A549 (cell line): ENCODE results near the gene DRC3. TPM values are rescaled to one million over a fixed set of nuclear protein-coding genes. Genes with fewer than 3 reads are reported as not detected.

Source experiments
- ATAC-seq, 2 experiments: fragments of 200-7000 bp in 1 of 2; fragments of >200 bp in 1 of 2; cut with Nextera tagmentation in 1 of 2; cut with Tn5 transposase in 1 of 2; 3 replicates each; pipeline versions ENCODE4 v1.8.0 to v1.9.1; 2018 to 2020; ENCODE audit warnings: mild to moderate bottlenecking in 1 of 2, moderate library complexity in 1 of 2
- CTCF ChIA-PET: fragments of 300-600 bp; sonication (Branson Sonifier 250); formaldehyde crosslinking; extraction: SDS; loops from one replicate; lab custom pipeline; 2021; ENCODE audit warnings: antibody characterized with exemption, inconsistent platforms; lab: Yijun Ruan, JAX
- POLR2A ChIA-PET: fragments of 350-600 bp; formaldehyde crosslinking; extraction: SDS; loops from one replicate; lab custom pipeline; 2021; ENCODE audit warnings: antibody characterized with exemption, inconsistent platforms; lab: Yijun Ruan, JAX
- DNase-seq, 2 experiments: peaks; one replicate each; pipeline versions ENCODE4 v3.0.0 to v3.0.0-alpha.2; 2011 to 2016; ENCODE audit warnings: low read depth in 1 of 2, low spot score in 1 of 2
- FAIRE-seq: peaks from 2 replicates; lab custom pipeline; 2011; peaks lifted over from hg19 to GRCh38; lab: Jason Lieb, UNC
- H3K27ac ChIP-seq, 2 experiments: fragments of >200 bp; sonication (Bioruptor Twin); formaldehyde crosslinking; 3 replicates each; pipeline ENCODE4 v1.5.1; 2016 to 2017
- H3K4me1 ChIP-seq: fragments of >200 bp; sonication (Bioruptor Twin); formaldehyde crosslinking; 3 replicates; pipeline ENCODE4 v1.6.1; 2016
- H3K4me2 ChIP-seq: fragments of >200 bp; sonication (Bioruptor Twin); formaldehyde crosslinking; 3 replicates; pipeline ENCODE4 v1.6.1; 2016
- H3K4me3 ChIP-seq: fragments of >200 bp; sonication (Bioruptor Twin); formaldehyde crosslinking; 3 replicates; pipeline ENCODE4 v1.5.1; 2016
- H3K9me3 ChIP-seq: fragments of >200 bp; sonication (Bioruptor Twin); formaldehyde crosslinking; 3 replicates; pipeline ENCODE4 v1.6.1; 2016
- ATOH8 ChIP-seq: fragments of 250-450 bp; sonication (Bioruptor Pico); IDR thresholded peaks from 2 replicates; pipeline ENCODE4 v1.5.0; 2020; ENCODE audit warnings: low read depth, mild to moderate bottlenecking, moderate library complexity
- BHLHE40 ChIP-seq: IDR thresholded peaks from 2 replicates; pipeline ENCODE4 v1.6.1; 2012; ENCODE audit warnings: low read depth, low read length, inconsistent platforms
- CHD2 ChIP-seq: fragments of 150-350 bp; IDR thresholded peaks from 2 replicates; pipeline ENCODE4 v1.6.1; 2014; ENCODE audit warnings: low read length; ENCODE audit not compliant: partially characterized antibody
- EP300 ChIP-seq, 2 experiments: fragments of >200 bp; sonication (Bioruptor Twin); formaldehyde crosslinking; IDR thresholded peaks; 2 replicates in 1 of 2; 3 replicates in 1 of 2; pipeline ENCODE4 v1.6.1; 2016 to 2017
- FOSL2 ChIP-seq, 2 experiments: fragments of 450-650 bp in 1 of 2; fragments of >200 bp in 1 of 2; sonication (Bioruptor Twin) in 1 of 2; formaldehyde crosslinking; IDR thresholded peaks; 2 replicates each; pipeline versions ENCODE4 v1.5.0 to v1.6.1; 2016 to 2020; ENCODE audit warnings: mild to moderate bottlenecking in 1 of 2, moderate library complexity in 1 of 2
- GATA3 ChIP-seq: IDR thresholded peaks from 2 replicates; pipeline ENCODE4 v1.6.1; 2012; ENCODE audit warnings: borderline replicate concordance
- HOXA7 ChIP-seq: fragments of 250-450 bp; sonication (Bioruptor Pico); IDR thresholded peaks from 2 replicates; pipeline ENCODE4 v1.5.0; 2020; ENCODE audit warnings: mild to moderate bottlenecking, moderate library complexity
- HOXB13 ChIP-seq: fragments of 250-450 bp; sonication (Bioruptor Pico); IDR thresholded peaks from 2 replicates; pipeline ENCODE4 v1.5.0; 2020; ENCODE audit warnings: low read depth, mild to moderate bottlenecking, moderate library complexity
- KDM1A ChIP-seq: fragments of 200-600 bp; sonication (generic); IDR thresholded peaks from 2 replicates; pipeline ENCODE4 v1.6.1; 2016; ENCODE audit warnings: low read depth, mild to moderate bottlenecking
- MAFK ChIP-seq: fragments of 450-650 bp; IDR thresholded peaks from 2 replicates; pipeline ENCODE4 v1.6.1; 2014; ENCODE audit not compliant: partially characterized antibody
- PHF8 ChIP-seq: fragments of 200-600 bp; sonication (generic); IDR thresholded peaks from 2 replicates; pipeline ENCODE4 v1.6.1; 2016; ENCODE audit warnings: low read depth, mild to moderate bottlenecking, antibody characterized with exemption, moderate library complexity, borderline replicate concordance
- POLR2AphosphoS2 ChIP-seq: conservative IDR thresholded peaks from 2 replicates; pipeline ENCODE4 v1.6.1; 2012; ENCODE audit warnings: low read length, improper control_type of control experiment, inconsistent platforms
- REST ChIP-seq: fragments of 200-600 bp; sonication (generic); IDR thresholded peaks from 2 replicates; pipeline ENCODE4 v1.6.1; 2016; ENCODE audit warnings: antibody characterized with exemption, mild to moderate bottlenecking, moderate library complexity
- RNF2 ChIP-seq: fragments of 200-600 bp; sonication (generic); IDR thresholded peaks from 2 replicates; pipeline ENCODE4 v1.6.1; 2016; ENCODE audit warnings: low read depth, mild to moderate bottlenecking, antibody characterized with exemption, moderate library complexity, borderline replicate concordance
- SMC3 ChIP-seq: fragments of >200 bp; sonication (Bioruptor Twin); formaldehyde crosslinking; IDR thresholded peaks from 3 replicates; pipeline ENCODE4 v1.6.1; 2018; ENCODE audit warnings: inconsistent platforms
- TFCP2L1 ChIP-seq: fragments of 250-450 bp; sonication (Bioruptor Pico); IDR thresholded peaks from 2 replicates; pipeline ENCODE4 v1.5.0; 2021; ENCODE audit warnings: mild to moderate bottlenecking
- USF2 ChIP-seq: fragments of 450-650 bp; IDR thresholded peaks from 2 replicates; pipeline ENCODE4 v1.6.1; 2014; ENCODE audit warnings: antibody characterized with exemption
- ZFP36 ChIP-seq: fragments of 450-650 bp; IDR thresholded peaks from 2 replicates; pipeline ENCODE4 v1.6.1; 2014; ENCODE audit warnings: borderline replicate concordance; ENCODE audit not compliant: partially characterized antibody
- ZSCAN20 ChIP-seq: fragments of 250-450 bp; sonication (Bioruptor Pico); IDR thresholded peaks from 2 replicates; pipeline ENCODE4 v1.8.0; 2022; ENCODE audit warnings: mild to moderate bottlenecking, moderate library complexity
- WGBS: methylation state at CpG from one replicate; pipeline ENCODE4 v1.1.6; 2017; ENCODE audit errors: missing lambda C conversion rate; 5-methylcytosine and 5-hydroxymethylcytosine counted together
- polyA plus RNA-seq, 4 experiments: library from polyadenylated mRNA; depleted of rRNA in 3 of 4; stranded (reverse); fragments of >200 nt; fragmentation: RNase III in 1 of 4; extraction: RNeasy Plus Mini Kit Qiagen cat#74134 plus additional on column Dnase treatment in 1 of 4; gene quantifications; 2 replicates in 3 of 4; 3 replicates in 1 of 4; pipeline ENCODE4 v1.2.3, GENCODE V29; 2011 to 2017

Gene DRC3
- polyA plus RNA-seq, 2 of the 4 experiments (the other 2 are of a cell fraction), result 2.9 to 3.1 TPM

GRCh38 chr17:17940441-17940911, 32.2 kb upstream of the DRC3 start:
- Histone ChIP-seq H3K4me2 (peak overlapping the region; percentile 27; the same call in 2 of the 3 replicates), H3K27ac (peak overlapping the region in 1 of 2 experiments; percentile 10; a peak in 1 of 6 replicates), H3K4me3 (no peak overlapping the region), H3K9me3 (no peaks in the 10 kb centered on the region), H3K4me1 (peaks cover 64% of the 10 kb centered on the region)
- CTCF ChIA-PET, result interaction anchor here (1.0 to 2.7 kb wide), 6 partner anchors 9 to 49 kb away, joined by 3 to 14 read pairs (median 4); partner anchors contain the start of genes DRC3 and TOM1L2
- no peak for TF ChIP-seq CHD2
- TF ChIP-seq SMC3, result no peak
- TF ChIP-seq ZFP36, result no peak
- TF ChIP-seq KDM1A, result no peak
- TF ChIP-seq HOXB13 (CRISPR knock-in tag), result no peak
- no peak for TF ChIP-seq BHLHE40
- ATAC-seq (0 out of 6 replicates have a peak, but pooled peaks of 1 of the 2 experiments have one; percentile 19), DNase-seq (no peak), FAIRE-seq (no peak)
- 79% methylated on average over 3 of the region's 3 CpGs for WGBS
- POLR2A ChIA-PET, result no interaction called here

GRCh38 chr17:17941015-17941414, 31.6 kb upstream of the DRC3 start:
- no peaks in the 10 kb centered on the region for H3K9me3 ChIP-seq
- peak overlapping the region; percentile 27; the same call in 2 of the 3 replicates for H3K4me2 ChIP-seq
- TF ChIP-seq GATA3 (no peak), HOXB13 (CRISPR knock-in tag) (no peak), ZSCAN20 (CRISPR knock-in tag) (no peak), HOXA7 (CRISPR knock-in tag) (no peak), RNF2 (no peak), ATOH8 (no peak), EP300 (IDR thresholded peaks at IDR 0.05) (no peak), REST (no peak), POLR2AphosphoS2 (no peak), USF2 (no peak), FOSL2 (IDR thresholded peaks at IDR 0.05) (no peak), FOSL2 (CRISPR knock-in tag; IDR thresholded peaks at IDR 0.05) (no peak)
- TF ChIP-seq, all 56 proteins: peak for 0
- POLR2A ChIA-PET, result no interaction called here
- 78% methylated on average over 5 of the region's 5 CpGs for WGBS
- Histone ChIP-seq H3K4me3 (no peak overlapping the region), H3K4me1 (peaks cover 64% of the 10 kb centered on the region), H3K27ac (peak overlapping the region in 1 of 2 experiments; percentile 10; a peak in 2 of 6 replicates)
- FAIRE-seq (no peak), ATAC-seq (no peak), DNase-seq (no peak)
- CTCF ChIA-PET, result interaction anchor here (1.0 to 2.7 kb wide), 7 partner anchors 9 to 92 kb away, joined by 3 to 14 read pairs (median 4); partner anchors contain the start of genes DRC3 and TOM1L2

GRCh38 chr17:17942846-17943245, 29.8 kb upstream of the DRC3 start:
- ATAC-seq (peak in 1 of 2 experiments; percentile 46; a peak in 2 of 6 replicates), DNase-seq (no peak), FAIRE-seq (no peak)
- H3K4me3 ChIP-seq, result no peak overlapping the region
- POLR2A ChIA-PET, result no interaction called here
- TF ChIP-seq TFCP2L1 (CRISPR knock-in tag), result no peak
- TF ChIP-seq PHF8, result no peak
- peak; percentile 16 for TF ChIP-seq MAFK
- TF ChIP-seq FOSL2 (IDR thresholded peaks at IDR 0.05), result no peak
- TF ChIP-seq FOSL2 (CRISPR knock-in tag; IDR thresholded peaks at IDR 0.05), result peak; percentile 31; the same call in 1 of the 2 replicates
- peak overlapping the region; percentile 32 to 50; a peak in 4 of 6 replicates for H3K27ac ChIP-seq
- CTCF ChIA-PET, result interaction anchor here (1.1 to 1.3 kb wide), 2 partner anchors 24 to 91 kb away, joined by 5 read pairs; no protein-coding TSS in a partner anchor
- peak overlapping the region; percentile 54 for H3K4me2 ChIP-seq
- H3K9me3 ChIP-seq, result no peaks in the 10 kb centered on the region
- peaks cover 57% of the 10 kb centered on the region for H3K4me1 ChIP-seq
